H9 (cell line): Measurements from ENCODE around the gene COL4A1. TPM values are rescaled to one million over a fixed set of nuclear protein-coding genes. Genes with fewer than 3 reads are reported as not detected.

Source experiments
- DNase-seq: peaks from one replicate; pipeline ENCODE4 v3.0.0-alpha.2; 2017
- H2AFZ ChIP-seq: one replicate; pipeline ENCODE4 v1.6.1; 2013; ENCODE audit warnings: mild to moderate bottlenecking, low read length, control low read depth, moderate library complexity
- H2AK5ac ChIP-seq: 2 replicates; pipeline ENCODE4 v1.6.1; 2013; ENCODE audit warnings: low read length, control low read depth, mixed read lengths; ENCODE audit not compliant: insufficient read length
- H2BK120ac ChIP-seq: one replicate; pipeline ENCODE4 v1.6.1; 2013; ENCODE audit warnings: low read depth, mild to moderate bottlenecking, low read length, control low read depth, inconsistent platforms; ENCODE audit not compliant: poor library complexity, severe bottlenecking
- H2BK12ac ChIP-seq: 2 replicates; pipeline ENCODE4 v1.6.1; 2013; ENCODE audit warnings: low read length, control low read depth, mixed read lengths, low read depth; ENCODE audit not compliant: insufficient read length
- H2BK15ac ChIP-seq: 2 replicates; pipeline ENCODE4 v1.6.1; 2013; ENCODE audit warnings: low read depth, low read length, control low read depth
- H2BK20ac ChIP-seq: one replicate; pipeline ENCODE4 v1.6.1; 2013; ENCODE audit warnings: low read depth, mild to moderate bottlenecking, low read length, control low read depth, inconsistent platforms; ENCODE audit not compliant: poor library complexity, severe bottlenecking
- H2BK5ac ChIP-seq: 2 replicates; pipeline ENCODE4 v1.6.1; 2013; ENCODE audit warnings: low read length, control low read depth, mixed read lengths; ENCODE audit not compliant: insufficient read length
- H3K14ac ChIP-seq: 2 replicates; pipeline ENCODE4 v1.6.1; 2013; ENCODE audit warnings: low read length, control low read depth; ENCODE audit not compliant: insufficient read depth
- H3K18ac ChIP-seq: 2 replicates; pipeline ENCODE4 v1.6.1; 2013; ENCODE audit warnings: low read depth, mild to moderate bottlenecking, mixed read lengths, low read length, control low read depth; ENCODE audit not compliant: insufficient read length
- H3K23ac ChIP-seq: 2 replicates; pipeline ENCODE4 v1.6.1; 2013; ENCODE audit warnings: low read length, control low read depth, mixed read lengths, low read depth; ENCODE audit not compliant: insufficient read length
- H3K23me2 ChIP-seq: 2 replicates; pipeline ENCODE4 v1.6.1; 2013; ENCODE audit warnings: low read depth, mild to moderate bottlenecking, mixed read lengths, low read length, control low read depth; ENCODE audit not compliant: insufficient read length, poor library complexity, severe bottlenecking
- H3K27ac ChIP-seq: 2 replicates; pipeline ENCODE4 v1.5.1; 2013; ENCODE audit warnings: low read length, control low read depth, mixed read lengths, low read depth; ENCODE audit not compliant: insufficient read length
- H3K27me3 ChIP-seq: 2 replicates; pipeline ENCODE4 v1.6.1; 2013; ENCODE audit warnings: low read length, control low read depth, inconsistent platforms; ENCODE audit not compliant: insufficient read depth
- H3K4ac ChIP-seq: 2 replicates; pipeline ENCODE4 v1.6.1; 2013; ENCODE audit warnings: low read depth, mild to moderate bottlenecking, control low read depth, inconsistent platforms, low read length, moderate library complexity
- H3K4me1 ChIP-seq: 2 replicates; pipeline ENCODE4 v1.6.1; 2013; ENCODE audit warnings: low read length, control low read depth, inconsistent platforms; ENCODE audit not compliant: insufficient read depth
- H3K4me2 ChIP-seq: 2 replicates; pipeline ENCODE4 v1.6.1; 2013; ENCODE audit warnings: low read length, control low read depth, mixed read lengths; ENCODE audit not compliant: insufficient read length, insufficient read depth
- H3K56ac ChIP-seq: 2 replicates; pipeline ENCODE4 v1.6.1; 2013; ENCODE audit warnings: low read depth, mild to moderate bottlenecking, mixed read lengths, low read length, control low read depth; ENCODE audit not compliant: insufficient read length
- H3K79me1 ChIP-seq: 2 replicates; pipeline ENCODE4 v1.6.1; 2013; ENCODE audit warnings: low read depth, mild to moderate bottlenecking, moderate library complexity, low read length, control low read depth, inconsistent platforms; ENCODE audit not compliant: insufficient read depth, poor library complexity, severe bottlenecking
- H3K79me2 ChIP-seq: 2 replicates; pipeline ENCODE4 v1.6.1; 2013; ENCODE audit warnings: low read length, control low read depth, inconsistent platforms; ENCODE audit not compliant: insufficient read depth
- H3K9ac ChIP-seq: 2 replicates; pipeline ENCODE4 v1.6.1; 2013; ENCODE audit warnings: low read length, control low read depth, mixed read lengths; ENCODE audit not compliant: insufficient read length; ENCODE audit errors: extremely low read depth
- H3K9me3 ChIP-seq: one replicate; pipeline ENCODE4 v1.6.1; 2013; ENCODE audit warnings: low read depth, low read length, inconsistent platforms; ENCODE audit not compliant: control insufficient read depth
- H3T11ph ChIP-seq: one replicate; pipeline ENCODE4 v1.6.1; 2013; ENCODE audit warnings: mild to moderate bottlenecking, low read length, control low read depth, inconsistent platforms
- H4K20me1 ChIP-seq: one replicate; pipeline ENCODE4 v1.6.1; 2013; ENCODE audit not compliant: control insufficient read depth, insufficient read length, insufficient read depth
- H4K5ac ChIP-seq: 2 replicates; pipeline ENCODE4 v1.6.1; 2013; ENCODE audit warnings: low read depth, mild to moderate bottlenecking, mixed read lengths, low read length, control low read depth; ENCODE audit not compliant: insufficient read length
- H4K8ac ChIP-seq: replicated peaks from 2 replicates; pipeline ENCODE4 v1.6.1; 2013; ENCODE audit warnings: low read length, control low read depth, mixed read lengths, low read depth; ENCODE audit not compliant: insufficient read length
- H4K91ac ChIP-seq: 2 replicates; pipeline ENCODE4 v1.6.1; 2013; ENCODE audit warnings: low read depth, mild to moderate bottlenecking, moderate library complexity, mixed read lengths, low read length, control low read depth; ENCODE audit not compliant: insufficient read length
- H3K27ac Mint-ChIP-seq, 3 experiments: 2 replicates in 2 of 3; 3 replicates in 1 of 3; pipeline ENCODE4 v1.8.0; 2020 to 2021; ENCODE audit warnings: mixed read lengths in 3 of 3, mild to moderate bottlenecking in 1 of 3, moderate library complexity in 1 of 3
- H3K27me3 Mint-ChIP-seq: 2 replicates; pipeline ENCODE4 v1.8.0; 2021; ENCODE audit warnings: low read depth, mild to moderate bottlenecking, moderate library complexity, mixed read lengths
- H3K36me3 Mint-ChIP-seq, 3 experiments: 2 replicates in 2 of 3; 3 replicates in 1 of 3; pipeline ENCODE4 v1.8.0; 2020 to 2021; ENCODE audit warnings: low read depth in 3 of 3, mixed read lengths in 3 of 3; ENCODE audit not compliant: insufficient read depth in 1 of 3
- H3K4me1 Mint-ChIP-seq, 2 experiments: 2 replicates each; pipeline ENCODE4 v1.8.0; 2020; ENCODE audit warnings: mixed read lengths in 2 of 2
- H3K4me3 Mint-ChIP-seq, 2 experiments: 2 replicates in 1 of 2; 3 replicates in 1 of 2; pipeline ENCODE4 v1.8.0; 2020 to 2021; ENCODE audit warnings: mild to moderate bottlenecking in 2 of 2, mixed read lengths in 2 of 2, moderate library complexity in 1 of 2
- H3K9me3 Mint-ChIP-seq, 2 experiments: 2 replicates in 1 of 2; 3 replicates in 1 of 2; pipeline ENCODE4 v1.8.0; 2020; ENCODE audit warnings: mild to moderate bottlenecking in 2 of 2, mixed read lengths in 2 of 2, moderate library complexity in 1 of 2
- CTCF ChIP-seq: fragments of 200-600 bp; sonication (generic); conservative IDR thresholded peaks from 3 replicates; pipeline ENCODE4 v1.8.0; 2021; ENCODE audit warnings: antibody characterized with exemption, mild to moderate bottlenecking
- WGBS: extraction: QIAGEN DNeasy Blood & Tissue Kit; methylation state at CpG from one replicate; pipeline ENCODE4 v1.1.7; 2013; ENCODE audit warnings: missing lambda C conversion rate, low lambda C conversion rate, mixed read lengths; ENCODE audit not compliant: insufficient read length; ENCODE audit errors: extremely low coverage; 5-methylcytosine and 5-hydroxymethylcytosine counted together
- total RNA-seq: library from RNA; stranded (reverse); gene quantifications from 2 replicates; pipeline ENCODE4 v1.2.1, GENCODE V29; 2021

COL4A1 gene
- total RNA-seq, 1 experiment from 2014 or later = 73.1 TPM

GRCh38 chr13:110339975-110340550 is 33.1 kb upstream of the COL4A1 start:
- Histone ChIP-seq H2BK15ac (no peak overlapping the region), H3K14ac (no peak overlapping the region), H3K56ac (no peak overlapping the region), H2AK5ac (no peak overlapping the region), H2BK120ac (no peak overlapping the region), H3K23ac (no peak overlapping the region), H2BK5ac (no peak overlapping the region), H3K4me2 (no peak overlapping the region), H2BK20ac (no peak overlapping the region), H3K27ac (no peak overlapping the region), H3T11ph (no peak overlapping the region), H3K18ac (no peak overlapping the region), H2AFZ (no peak overlapping the region), H3K79me2 (peaks cover 2% of the 10 kb centered on the region; the same call in 1 of the 2 replicates), H3K23me2 (no peaks in the 10 kb centered on the region), H3K9me3 (no peaks in the 10 kb centered on the region), H4K5ac (no peak overlapping the region), H4K20me1 (no peaks in the 10 kb centered on the region), H4K8ac (no peak overlapping the region), H3K79me1 (peaks cover 6% of the 10 kb centered on the region), H3K4ac (no peak overlapping the region), H4K91ac (no peak overlapping the region), H2BK12ac (no peak overlapping the region), H3K27me3 (no peaks in the 10 kb centered on the region), H3K9ac (no peak overlapping the region), H3K4me1 (peaks cover 10% of the 10 kb centered on the region; the same call in 1 of the 2 replicates)
- peaks cover 50 to 52% of the 10 kb centered on the region in 2 experiments for H3K4me1 Mint-ChIP-seq
- TF ChIP-seq CTCF = no peak
- H3K4me3 Mint-ChIP-seq = no peak overlapping the region; a peak in 1 of 5 replicates
- H3K36me3 Mint-ChIP-seq = peaks cover 1 to 9% (median 3%) of the 10 kb centered on the region in 3 experiments; a peak in 5 of 7 replicates
- DNase-seq = no peak
- H3K27ac Mint-ChIP-seq = no peak overlapping the region
- H3K27me3 Mint-ChIP-seq = no peaks in the 10 kb centered on the region; the same call in 1 of the 2 replicates
- H3K9me3 Mint-ChIP-seq = no peaks in the 10 kb centered on the region
- WGBS = no CpG with 5 or more reads among the region's 9 CpGs
